Loucy (cell line): ENCODE results near the gene ZAR1.

Source experiments
- CTCF ChIP-seq: fragments of 200-600 bp; sonication (generic); conservative IDR thresholded peaks from 2 replicates; pipeline ENCODE4 v1.5.1; 2014; ENCODE audit warnings: mild to moderate bottlenecking, antibody characterized with exemption, low read length
- EZH2phosphoT487 ChIP-seq: fragments of 200-600 bp; IDR thresholded peaks from 2 replicates; pipeline ENCODE4 v1.6.1; 2018; ENCODE audit warnings: antibody characterized with exemption, mild to moderate bottlenecking, moderate library complexity, borderline replicate concordance

GRCh38 chr4:48509543-48509942 lies 19.5 kb downstream of the ZAR1 start:
- no peak for TF ChIP-seq EZH2phosphoT487
- TF ChIP-seq CTCF, result no peak
